OCI-LY7 (cell line): ENCODE measurements around the gene MT1HL1. TPM values are rescaled to one million over a fixed set of nuclear protein-coding genes. Genes with fewer than 3 reads are reported as not detected.

Experiments used
- Bru-seq: library from RNA; stranded (reverse); fragments of 400-500 nt; gene quantifications from one replicate; lab custom pipeline; 2021; lab: Mats Ljungman, UMichigan
- BruChase-seq, 2 experiments: library from RNA; stranded (reverse); fragments of 400-500 nt; gene quantifications; one replicate each; lab custom pipeline; 2021; lab: Mats Ljungman, UMichigan
- BruUV-seq: library from RNA; stranded (reverse); fragments of 400-500 nt; replicated peaks from 2 replicates; lab custom pipeline; 2021; lab: Mats Ljungman, UMichigan
- CTCF ChIA-PET: fragments of 300-600 bp; sonication (Branson Sonifier 250); formaldehyde crosslinking; loops from one replicate; lab custom pipeline; 2022; ENCODE audit warnings: antibody characterized with exemption; ENCODE audit not compliant: unreplicated experiment; lab: Charles Lee
- POLR2A ChIA-PET: fragments of 300-600 bp; sonication (Branson Sonifier 250); formaldehyde crosslinking; loops from one replicate; lab custom pipeline; 2022; ENCODE audit warnings: antibody characterized with exemption; lab: Charles Lee
- DNase-seq: peaks from one replicate; pipeline ENCODE4 v3.0.0-alpha.2; 2015; ENCODE audit warnings: low spot score
- H2AFZ ChIP-seq: fragments of 200-600 bp; sonication (generic), shearing (Covaris generic); 2 replicates; pipeline ENCODE4 v1.6.1; 2014; ENCODE audit warnings: mild to moderate bottlenecking, antibody characterized with exemption, low read length, moderate library complexity
- H3K27ac ChIP-seq: fragments of 200-600 bp; sonication (generic); 2 replicates; pipeline ENCODE4 v1.5.1; 2014; ENCODE audit warnings: mixed run types, low read depth, mild to moderate bottlenecking, moderate library complexity, low read length, inconsistent platforms; ENCODE audit not compliant: poor library complexity, severe bottlenecking
- H3K36me3 ChIP-seq: fragments of 200-600 bp; sonication (generic); 2 replicates; pipeline ENCODE4 v1.6.1; 2014; ENCODE audit warnings: mild to moderate bottlenecking, antibody characterized with exemption, low read length, moderate library complexity, mixed read lengths; ENCODE audit not compliant: insufficient read depth
- H3K4me1 ChIP-seq: fragments of 200-600 bp; sonication (generic); 2 replicates; pipeline ENCODE4 v1.5.1; 2014; ENCODE audit warnings: mild to moderate bottlenecking, low read length; ENCODE audit not compliant: insufficient read depth, poor library complexity, severe bottlenecking
- H3K4me2 ChIP-seq: fragments of 200-600 bp; sonication (generic); 2 replicates; pipeline ENCODE4 v1.6.1; 2014; ENCODE audit warnings: mild to moderate bottlenecking, low read length
- H3K4me3 ChIP-seq: fragments of 200-600 bp; sonication (generic); 2 replicates; pipeline ENCODE4 v1.5.1; 2014; ENCODE audit warnings: mild to moderate bottlenecking, low read depth, low read length; ENCODE audit not compliant: poor library complexity, severe bottlenecking
- H3K79me2 ChIP-seq: fragments of 200-600 bp; sonication (generic); 2 replicates; pipeline ENCODE4 v1.6.1; 2016; ENCODE audit warnings: low read depth, mild to moderate bottlenecking, low read length, moderate library complexity, mixed read lengths; ENCODE audit not compliant: insufficient read depth
- H3K9me2 ChIP-seq: fragments of 200-600 bp; sonication (generic); 2 replicates; pipeline ENCODE4 v1.6.1; 2016; ENCODE audit warnings: mild to moderate bottlenecking, low read length, mixed read lengths; ENCODE audit not compliant: insufficient read depth
- H3K9me3 ChIP-seq: fragments of 200-600 bp; sonication (generic); 2 replicates; pipeline ENCODE4 v1.6.1; 2014; ENCODE audit warnings: mild to moderate bottlenecking, mixed run types, low read length, mixed read lengths
- H4K20me1 ChIP-seq: fragments of 200-600 bp; sonication (generic); 2 replicates; pipeline ENCODE4 v1.6.1; 2014; ENCODE audit warnings: mild to moderate bottlenecking, antibody characterized with exemption, low read length, moderate library complexity, mixed read lengths; ENCODE audit not compliant: insufficient read depth
- CTCF ChIP-seq: fragments of 200-600 bp; sonication (generic); conservative IDR thresholded peaks from 2 replicates; pipeline ENCODE4 v1.5.1; 2014; ENCODE audit warnings: mild to moderate bottlenecking, antibody characterized with exemption, low read length, moderate library complexity, mixed read lengths
- EZH2phosphoT487 ChIP-seq: fragments of 200-600 bp; sonication (generic); IDR thresholded peaks from 2 replicates; pipeline ENCODE4 v1.6.1; 2018; ENCODE audit warnings: low read depth, borderline replicate concordance, mild to moderate bottlenecking, mixed run types, antibody characterized with exemption, low read length, moderate library complexity, mixed read lengths
- intact Hi-C: fragments of 100-400 bp; cut with micrococcal nuclease; formaldehyde crosslinking; loops from one replicate; pipeline ENCODE4 v1.10.0; 2022; ENCODE audit not compliant: unreplicated experiment
- long read RNA-seq: library from polyadenylated mRNA; stranded (forward); transcript quantifications from one replicate; pipeline ENCODE4 v2.0.0, GENCODE V29; 2022
- total RNA-seq, 2 experiments: library from RNA; depleted of rRNA in 1 of 2; stranded (reverse); fragments of >200 nt in 1 of 2; shearing (Covaris generic) in 1 of 2; gene quantifications; 2 replicates each; pipeline ENCODE4 v1.2.3, GENCODE V29; 2014 to 2022

The MT1HL1 gene
- total RNA-seq (2014; rRNA removed; shearing (Covaris generic)), result not detected in 2 replicates
- not detected in 2 replicates for total RNA-seq (2022)
- Bru-seq, nascent RNA, result not detected
- BruChase-seq, experiment 1, labeled RNA remaining after a 6-hour chase, result not detected
- BruChase-seq, experiment 2, labeled RNA remaining after a 2-hour chase, result not detected
- long read RNA-seq, result 0 reads

- Histone ChIP-seq H4K20me1 (no peaks in the 10 kb centered on the region), H2AFZ (no peak within 1 kb of the TSS), H3K9me2 (no peaks in the 10 kb centered on the region), H3K4me1 (no peaks in the 10 kb centered on the region), H3K4me2 (no peak within 1 kb of the TSS), H3K27ac (no peak within 1 kb of the TSS), H3K36me3 (no peaks in the 10 kb centered on the region), H3K9me3 (no peaks in the 10 kb centered on the region), H3K79me2 (no peaks in the 10 kb centered on the region), H3K4me3 (no peak within 1 kb of the TSS)
- no peak for DNase-seq
- no peak for TF ChIP-seq CTCF
- no peak for TF ChIP-seq EZH2phosphoT487
- intact Hi-C loops, result no loop called here
- no TSS peak for BruUV-seq
- ChIA-PET POLR2A (no interaction called here), CTCF (no interaction called here)
Observed at GRCh38 chr1:237004116-237004515, at the start of gene MT1HL1. MT1HL1 (minus strand) TSS chr1:237004441; CDS start chr1:237004372, 69 bp downstream.

GRCh38 chr1:237050915-237051314 lies 46.7 kb upstream of the MT1HL1 start:
- Histone ChIP-seq H3K4me1 (no peaks in the 10 kb centered on the region), H3K4me3 (no peak overlapping the region), H3K4me2 (no peak overlapping the region), H3K9me3 (no peaks in the 10 kb centered on the region), H4K20me1 (no peaks in the 10 kb centered on the region), H3K27ac (no peak overlapping the region), H3K79me2 (no peaks in the 10 kb centered on the region), H3K9me2 (no peaks in the 10 kb centered on the region), H3K36me3 (no peaks in the 10 kb centered on the region), H2AFZ (no peak overlapping the region)
- ChIA-PET CTCF (no interaction called here), POLR2A (no interaction called here)
- no peak for DNase-seq
- TF ChIP-seq EZH2phosphoT487 (no peak), CTCF (no peak)
- BruUV-seq, result no TSS peak
- intact Hi-C loops, result no loop called here

- BruUV-seq, result no TSS peak
- POLR2A ChIA-PET, result interaction anchor here (0.6 kb wide), 1 partner anchor 12 kb away, joined by 3 read pairs; no protein-coding TSS in a partner anchor
- H2AFZ ChIP-seq, result no peak overlapping the region
- no peaks in the 10 kb centered on the region for H3K79me2 ChIP-seq
- H3K9me3 ChIP-seq, result no peaks in the 10 kb centered on the region
- DNase-seq, result no peak
- H3K27ac ChIP-seq, result no peak overlapping the region
- no peaks in the 10 kb centered on the region for H4K20me1 ChIP-seq
- no peak overlapping the region for H3K4me2 ChIP-seq
- no peak overlapping the region for H3K4me3 ChIP-seq
- no peaks in the 10 kb centered on the region for H3K4me1 ChIP-seq
- intact Hi-C loops, result no loop called here
- TF ChIP-seq EZH2phosphoT487 (no peak), CTCF (no peak)
- H3K9me2 ChIP-seq, result no peaks in the 10 kb centered on the region
- no peaks in the 10 kb centered on the region for H3K36me3 ChIP-seq
- CTCF ChIA-PET, result no interaction called here
Observed at GRCh38 chr1:237050185-237050584, 45.9 kb upstream of the MT1HL1 start.
